ENCODE measurements around the gene CCNJ.

GRCh38 chr10:96082748-96083147 lies 39.4 kb downstream of the CCNJ start:
- TF ChIP-seq TAF1 (IDR thresholded peaks at IDR 0.05; ENCODE audit: borderline replicate concordance, insufficient read depth, low read length) (no peak), REST (IDR thresholded peaks at IDR 0.05; ENCODE audit: insufficient read depth in 1 of 2, low read depth in 2 of 2, low read length in 2 of 2) (no peak), SIN3A (IDR thresholded peaks at IDR 0.05; ENCODE audit: borderline replicate concordance, insufficient read depth, low read length) (no peak), POLR2AphosphoS5 (IDR thresholded peaks at IDR 0.05; ENCODE audit: low read depth, low read length) (no peak), FOXP2 (optimal IDR thresholded peaks at IDR 0.05; ENCODE audit: borderline replicate concordance, extremely low read depth, extremely low read length, insufficient read depth) (no peak)

Data from PFSK-1 (cell line).